ENCODE results near the gene TBX1.

Gene TBX1

DNA sequence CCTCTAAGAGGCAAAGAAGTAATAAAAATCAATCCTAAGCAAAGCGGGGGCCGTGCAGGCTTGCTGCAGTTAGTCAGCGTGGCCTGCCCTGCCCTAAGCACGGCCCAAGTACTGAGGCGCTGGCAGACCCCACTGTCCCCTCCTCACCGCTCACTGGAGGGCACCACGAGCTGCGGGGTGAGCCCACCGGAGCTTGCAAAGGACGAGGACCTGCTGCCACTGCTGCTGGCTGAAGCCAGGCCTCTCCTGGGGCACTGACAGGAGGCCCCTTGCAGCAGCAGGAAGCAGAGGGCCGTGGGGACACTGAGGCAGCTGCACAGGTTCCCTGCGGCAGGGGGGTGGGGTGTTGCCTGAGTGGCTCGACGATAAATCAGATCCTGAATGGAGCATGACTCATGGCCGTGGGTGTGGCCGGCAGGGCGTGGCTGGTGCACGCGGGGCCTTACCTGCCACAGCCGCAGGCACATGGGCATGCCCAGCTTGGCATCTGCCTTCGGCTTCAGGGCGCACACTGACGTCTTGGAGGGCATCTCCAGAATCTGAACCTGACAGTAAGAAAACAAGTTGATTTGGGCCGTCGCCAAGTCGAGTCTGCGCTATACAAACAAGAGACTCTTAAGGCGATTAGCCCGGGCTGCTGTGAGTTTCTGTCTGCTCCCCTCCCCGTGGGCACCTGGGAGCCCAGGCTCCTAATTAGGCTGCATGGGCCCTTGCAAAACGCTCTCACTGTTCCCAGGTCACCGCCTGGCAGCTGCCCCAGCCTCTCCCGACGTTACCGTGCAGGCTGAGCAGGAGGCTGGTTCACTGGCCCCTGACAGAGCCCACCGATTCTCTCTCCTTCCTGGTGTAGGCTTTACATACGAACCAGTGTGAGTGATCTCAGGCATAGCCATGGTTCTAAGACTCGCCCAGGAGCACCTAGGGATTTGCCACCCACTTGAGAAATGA lies 45.9 kb downstream of the TBX1 start:
- DNase-seq (ENCODE audit: low read depth, low spot score) = no peak
- ChIA-PET CTCF (interaction anchor here (0.9 kb wide), 1 partner anchor 19 kb away, joined by 3 read pairs; no protein-coding TSS in a partner anchor), POLR2A (no interaction called here)
- no peak overlapping the region for H3K4me3 ChIP-seq (ENCODE audit: low read depth, low read length)
- TF ChIP-seq, protein P1, sequence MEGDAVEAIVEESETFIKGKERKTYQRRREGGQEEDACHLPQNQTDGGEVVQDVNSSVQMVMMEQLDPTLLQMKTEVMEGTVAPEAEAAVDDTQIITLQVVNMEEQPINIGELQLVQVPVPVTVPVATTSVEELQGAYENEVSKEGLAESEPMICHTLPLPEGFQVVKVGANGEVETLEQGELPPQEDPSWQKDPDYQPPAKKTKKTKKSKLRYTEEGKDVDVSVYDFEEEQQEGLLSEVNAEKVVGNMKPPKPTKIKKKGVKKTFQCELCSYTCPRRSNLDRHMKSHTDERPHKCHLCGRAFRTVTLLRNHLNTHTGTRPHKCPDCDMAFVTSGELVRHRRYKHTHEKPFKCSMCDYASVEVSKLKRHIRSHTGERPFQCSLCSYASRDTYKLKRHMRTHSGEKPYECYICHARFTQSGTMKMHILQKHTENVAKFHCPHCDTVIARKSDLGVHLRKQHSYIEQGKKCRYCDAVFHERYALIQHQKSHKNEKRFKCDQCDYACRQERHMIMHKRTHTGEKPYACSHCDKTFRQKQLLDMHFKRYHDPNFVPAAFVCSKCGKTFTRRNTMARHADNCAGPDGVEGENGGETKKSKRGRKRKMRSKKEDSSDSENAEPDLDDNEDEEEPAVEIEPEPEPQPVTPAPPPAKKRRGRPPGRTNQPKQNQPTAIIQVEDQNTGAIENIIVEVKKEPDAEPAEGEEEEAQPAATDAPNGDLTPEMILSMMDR (IDR thresholded peaks at IDR 0.05; ENCODE audit: insufficient read depth, low read length, missing control alignments) = no peak

DNA sequence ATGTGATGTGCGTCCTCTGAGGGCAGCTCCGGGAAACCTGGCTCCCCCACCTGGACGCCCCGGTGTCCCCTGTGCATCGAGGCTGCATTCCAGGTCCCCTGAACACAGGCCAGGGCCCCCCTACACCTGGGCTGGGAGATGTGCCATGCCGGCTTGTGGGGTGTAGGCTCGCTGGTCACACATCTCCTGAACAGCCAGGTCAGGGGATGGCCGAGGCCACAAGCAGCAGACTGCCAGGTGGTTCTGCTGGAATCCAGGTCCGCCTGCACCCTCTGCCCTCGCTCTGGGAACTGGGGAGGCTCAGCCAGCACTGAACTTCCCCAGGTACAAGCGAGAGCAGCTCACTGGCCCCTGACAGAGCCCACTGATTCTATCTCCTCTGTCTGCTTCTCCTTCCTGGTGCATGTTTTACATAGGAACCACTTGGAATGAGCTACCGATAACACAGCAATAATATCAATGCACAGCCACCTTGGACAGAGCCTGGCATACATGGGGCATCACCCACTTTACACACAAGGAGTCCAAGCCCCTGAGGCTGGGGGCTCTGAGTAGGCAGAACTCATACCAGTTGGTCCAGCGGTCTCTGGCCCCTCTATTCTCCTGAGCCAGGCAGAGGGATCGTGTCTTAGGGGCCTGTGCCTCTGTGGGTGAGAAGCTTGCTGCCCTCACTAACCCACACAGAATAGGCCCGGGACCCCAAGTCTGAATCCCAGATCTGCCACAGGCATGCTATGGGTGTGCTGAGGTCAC lies 46.8 kb downstream of the TBX1 start:
- DNase-seq (ENCODE audit: low read depth, low spot score) = no peak
- CTCF ChIA-PET = interaction anchor here (0.9 kb wide), 1 partner anchor 20 kb away, joined by 3 read pairs; no protein-coding TSS in a partner anchor
- no peak overlapping the region for H3K4me3 ChIP-seq (ENCODE audit: low read depth, low read length)
- TF ChIP-seq, protein P1 (IDR thresholded peaks at IDR 0.05; ENCODE audit: insufficient read depth, low read length, missing control alignments) = no peak
- POLR2A ChIA-PET = no interaction called here

DNA sequence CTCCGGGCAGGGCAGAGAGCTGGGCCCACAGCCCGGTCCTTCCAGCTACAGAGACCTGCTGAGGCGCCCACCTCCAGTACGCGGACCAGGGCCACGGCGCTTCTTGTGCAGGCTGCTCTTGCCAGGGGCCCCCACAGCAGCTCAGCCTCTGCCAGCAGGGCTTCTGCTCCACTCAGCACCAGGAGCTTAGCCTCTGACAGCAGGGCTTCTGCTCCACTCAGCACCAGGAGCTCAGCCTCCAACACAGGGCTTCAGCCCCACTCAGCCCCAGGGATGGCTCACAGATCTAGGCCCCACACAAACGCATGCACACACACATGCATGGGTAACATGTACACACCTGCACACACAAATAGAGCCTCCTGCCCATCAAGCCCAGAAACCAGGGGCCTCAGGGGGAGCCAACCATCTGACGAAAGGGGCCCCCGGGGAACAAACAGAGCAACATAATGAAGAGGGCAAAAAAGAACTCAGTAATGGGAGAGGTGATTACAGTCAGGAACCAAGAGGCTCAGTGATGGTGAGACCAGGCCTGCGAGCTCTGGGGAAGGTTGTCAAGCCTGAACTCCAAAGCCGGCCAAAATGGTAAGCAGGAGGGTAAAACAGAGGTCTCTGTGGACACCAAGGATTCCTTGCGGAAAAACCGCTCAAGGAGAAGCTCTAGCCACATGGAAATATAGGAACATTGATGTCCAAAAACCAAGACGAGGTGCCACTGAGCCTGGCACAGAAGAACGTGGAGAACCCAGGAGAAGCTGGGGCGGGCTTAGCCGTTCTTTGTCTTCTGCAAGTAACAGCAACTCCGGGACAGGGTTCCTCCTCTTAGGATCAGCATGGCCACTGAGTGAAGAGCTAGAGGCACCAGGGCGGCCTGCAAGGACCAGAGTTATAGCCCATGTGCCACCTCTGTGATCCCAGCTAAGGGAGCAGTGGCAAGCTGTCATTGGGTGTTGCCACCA lies 47.6 kb downstream of the TBX1 start:
- TF ChIP-seq, protein P1 (IDR thresholded peaks at IDR 0.05; ENCODE audit: insufficient read depth, low read length, missing control alignments) = no peak
- ChIA-PET POLR2A (no interaction called here), CTCF (no interaction called here)
- no peak overlapping the region for H3K4me3 ChIP-seq (ENCODE audit: low read depth, low read length)
- DNase-seq (ENCODE audit: low read depth, low spot score) = no peak

DNA sequence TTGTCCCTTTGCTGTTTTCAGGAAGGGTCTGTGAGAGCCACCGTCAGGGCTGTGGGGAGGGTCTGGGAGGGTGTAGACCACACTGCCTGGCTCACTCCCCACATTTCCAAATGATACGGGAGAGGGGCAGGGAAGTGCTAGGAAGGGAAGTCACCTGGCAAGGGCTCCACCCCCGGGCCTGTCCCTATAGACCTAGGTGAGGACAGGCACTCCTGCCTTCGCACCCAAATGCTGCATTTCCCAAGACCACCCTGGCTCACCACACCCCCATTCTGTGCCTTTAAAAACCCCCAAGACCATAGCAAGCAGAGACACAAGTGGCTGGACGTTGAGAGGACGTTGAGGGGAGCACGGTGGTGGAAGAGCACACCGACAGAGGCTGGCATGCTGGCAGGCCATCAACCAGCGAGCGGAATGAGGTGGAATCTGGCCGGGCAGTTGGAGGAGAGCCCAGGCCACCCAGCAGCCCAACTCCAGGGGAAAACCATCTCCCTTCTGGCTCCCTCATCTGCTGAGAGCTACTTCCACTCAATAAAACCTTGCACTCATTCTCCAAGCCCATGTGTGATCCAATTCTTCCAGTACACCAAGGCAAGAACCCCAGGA lies 48.4 kb downstream of the TBX1 start:
- no peak for DNase-seq (ENCODE audit: low read depth, low spot score)
- POLR2A ChIA-PET = no interaction called here
- CTCF ChIA-PET = interaction anchor here (1.2 kb wide), 1 partner anchor 9 kb away, joined by 5 read pairs; no protein-coding TSS in a partner anchor
- TF ChIP-seq, protein P1 (IDR thresholded peaks at IDR 0.05; ENCODE audit: insufficient read depth, low read length, missing control alignments) = no peak
- H3K4me3 ChIP-seq (ENCODE audit: low read depth, low read length) = no peak overlapping the region

DNA sequence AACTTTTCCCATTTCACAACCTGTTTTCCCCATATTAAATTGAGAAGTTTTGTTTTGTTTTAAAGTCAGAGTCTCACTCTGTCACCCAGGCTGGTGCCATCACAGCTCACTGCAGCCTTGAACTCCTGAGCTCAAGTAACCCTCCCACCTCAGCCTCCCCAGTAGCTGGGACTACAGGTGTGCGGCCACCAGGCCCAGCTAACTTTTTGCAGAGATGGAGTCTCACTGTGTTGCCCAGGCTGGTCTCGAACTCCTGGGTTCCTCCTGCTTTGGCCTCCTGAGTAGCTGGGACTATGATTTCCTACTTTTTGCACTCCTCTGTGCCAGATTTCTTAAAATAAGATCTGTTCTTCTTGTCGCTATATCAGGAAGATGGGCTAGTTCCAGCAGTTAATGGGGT lies 49.2 kb downstream of the TBX1 start:
- POLR2A ChIA-PET = interaction anchor here (1.0 kb wide), 1 partner anchor 91 kb away, joined by 4 read pairs; no protein-coding TSS in a partner anchor
- DNase-seq (ENCODE audit: low read depth, low spot score) = no peak
- no peak overlapping the region for H3K4me3 ChIP-seq (ENCODE audit: low read depth, low read length)
- CTCF ChIA-PET = interaction anchor here (1.2 kb wide), 1 partner anchor 9 kb away, joined by 5 read pairs; no protein-coding TSS in a partner anchor
- TF ChIP-seq, protein P1 (IDR thresholded peaks at IDR 0.05; ENCODE audit: insufficient read depth, low read length, missing control alignments) = no peak

Measured in AG04449 (cell line).